HCT116 (cell line): ENCODE data around the gene ESRRA. TPM values are rescaled to one million over a fixed set of nuclear protein-coding genes. Genes with fewer than 3 reads are reported as not detected.
A peak's percentile ranks its signal among the peaks of the same experiment; 100 is the strongest.

Experiments used
- ATAC-seq: fragments of 200-7000 bp; cut with Tn5 transposase; 2 replicates; pipeline ENCODE4 v1.9.1; 2020; ENCODE audit warnings: mild to moderate bottlenecking, moderate library complexity
- BruUV-seq: library from RNA; stranded (reverse); fragments of 400-500 nt; replicated peaks from 2 replicates; lab custom pipeline; 2021; lab: Mats Ljungman, UMichigan
- CTCF ChIA-PET: fragments of 300-600 bp; sonication (Branson Sonifier 250); formaldehyde crosslinking; loops from one replicate; lab custom pipeline; 2021; ENCODE audit warnings: antibody characterized with exemption; lab: Charles Lee
- POLR2A ChIA-PET: fragments of 300-600, 350-600 bp; sonication (Branson Sonifier 250); formaldehyde crosslinking; loops from one replicate; lab custom pipeline; 2021; ENCODE audit warnings: antibody characterized with exemption; lab: Charles Lee
- RAD21 ChIA-PET, 2 experiments: fragments of 300-600 bp; sonication (Branson Sonifier 250); formaldehyde crosslinking; loops; one replicate each; lab custom pipeline; 2023; ENCODE audit warnings: low total read pairs in 2 of 2; ENCODE audit not compliant: uncharacterized antibody in 2 of 2, unreplicated experiment in 2 of 2, low non-redundant PET in 1 of 2; lab: Charles Lee
- DNase-seq: peaks from one replicate; pipeline ENCODE4 v3.0.0-alpha.2; 2010; ENCODE audit warnings: low read depth, low spot score
- H2AFZ ChIP-seq: fragments of 200-600 bp; shearing (Covaris generic), sonication (generic); 2 replicates; pipeline ENCODE4 v1.6.1; 2017; ENCODE audit warnings: low read depth, mixed run types, mixed read lengths, antibody characterized with exemption, low read length; ENCODE audit not compliant: poor library complexity, severe bottlenecking
- H3K27ac ChIP-seq: 2 replicates; pipeline ENCODE4 v1.5.1; 2012; ENCODE audit warnings: low read depth, low read length
- H3K27me3 ChIP-seq: fragments of 200-600 bp; sonication (generic); 2 replicates; pipeline ENCODE4 v1.6.1; 2016; ENCODE audit warnings: mixed run types, low read length, mixed read lengths; ENCODE audit not compliant: insufficient read depth
- H3K36me3 ChIP-seq, 2 experiments: fragments of 200-500 bp in 1 of 2; fragments of 200-600 bp in 1 of 2; sonication (Bioruptor generic) in 1 of 2; sonication (generic) in 1 of 2; 2 replicates each; pipeline versions ENCODE4 v1.5.1 to v1.6.1; 2014 to 2016; ENCODE audit warnings: low read length in 2 of 2, inconsistent platforms in 1 of 2, mixed read lengths in 1 of 2, mixed run types in 1 of 2; ENCODE audit not compliant: insufficient read depth in 2 of 2, control insufficient read depth in 1 of 2
- H3K4me1 ChIP-seq, 2 experiments: fragments of 200-600 bp in 1 of 2; sonication (generic) in 1 of 2; 2 replicates each; pipeline versions ENCODE4 v1.5.1 to v1.6.1; 2012 to 2017; ENCODE audit warnings: low read length in 2 of 2, inconsistent platforms in 1 of 2, mild to moderate bottlenecking in 1 of 2, mixed read lengths in 1 of 2, mixed run types in 1 of 2, moderate library complexity in 1 of 2; ENCODE audit not compliant: insufficient read depth in 2 of 2, control insufficient read depth in 1 of 2
- H3K4me2 ChIP-seq: fragments of 200-600 bp; sonication (generic); 2 replicates; pipeline ENCODE4 v1.6.1; 2017; ENCODE audit warnings: mixed run types, low read length, mixed read lengths
- H3K4me3 ChIP-seq, 2 experiments: fragments of 200-600 bp in 1 of 2; sonication (generic) in 1 of 2; replicated peaks in 1 of 2; 2 replicates each; pipeline ENCODE4 v1.5.1; 2011 to 2016; ENCODE audit warnings: low read length in 2 of 2, control low read depth in 1 of 2, low read depth in 1 of 2, mild to moderate bottlenecking in 1 of 2, mixed read lengths in 1 of 2, mixed run types in 1 of 2
- H3K79me2 ChIP-seq: fragments of 200-600 bp; sonication (generic); 2 replicates; pipeline ENCODE4 v1.6.1; 2017; ENCODE audit warnings: mild to moderate bottlenecking, mixed run types, low read length, moderate library complexity, mixed read lengths; ENCODE audit not compliant: insufficient read depth
- H3K9ac ChIP-seq: fragments of 200-600 bp; sonication (generic); 2 replicates; pipeline ENCODE4 v1.6.1; 2016; ENCODE audit warnings: low read length, mixed read lengths
- H3K9me2 ChIP-seq: fragments of 200-600 bp; sonication (generic), shearing (Covaris generic); 2 replicates; pipeline ENCODE4 v1.6.1; 2017; ENCODE audit warnings: mixed run types, mild to moderate bottlenecking, moderate library complexity; ENCODE audit not compliant: insufficient read depth
- H3K9me3 ChIP-seq, 2 experiments: fragments of 200-500 bp in 1 of 2; fragments of 200-600 bp in 1 of 2; sonication (Bioruptor generic) in 1 of 2; sonication (generic) in 1 of 2; 2 replicates each; pipeline ENCODE4 v1.6.1; 2014 to 2017; ENCODE audit warnings: low read length in 2 of 2, mixed read lengths in 2 of 2, inconsistent platforms in 1 of 2, low read depth in 1 of 2, mild to moderate bottlenecking in 1 of 2, mixed run types in 1 of 2, moderate library complexity in 1 of 2; ENCODE audit not compliant: control insufficient read depth in 1 of 2, insufficient read depth in 1 of 2
- H4K20me1 ChIP-seq: fragments of 200-600 bp; sonication (generic), shearing (Covaris generic); 2 replicates; pipeline ENCODE4 v1.6.1; 2017; ENCODE audit warnings: mixed run types, mild to moderate bottlenecking, moderate library complexity; ENCODE audit not compliant: insufficient read depth
- CBX3 ChIP-seq: IDR thresholded peaks from 2 replicates; pipeline ENCODE4 v1.6.1; 2012; ENCODE audit warnings: low read depth
- CEBPB ChIP-seq: IDR thresholded peaks from 2 replicates; pipeline ENCODE4 v1.6.1; 2012; ENCODE audit warnings: low read depth
- EGR1 ChIP-seq: IDR thresholded peaks from 2 replicates; pipeline ENCODE4 v1.6.1; 2012; ENCODE audit warnings: low read depth
- EZH2phosphoT487 ChIP-seq: fragments of 200-600 bp; IDR thresholded peaks from 2 replicates; pipeline ENCODE4 v1.6.1; 2018; ENCODE audit warnings: antibody characterized with exemption, borderline replicate concordance
- FOSL1 ChIP-seq: IDR thresholded peaks from 2 replicates; pipeline ENCODE4 v1.6.1; 2012; ENCODE audit warnings: low read depth
- SP1 ChIP-seq: IDR thresholded peaks from 2 replicates; pipeline ENCODE4 v1.6.1; 2012; ENCODE audit warnings: low read depth
- TCF7L2 ChIP-seq: IDR thresholded peaks from 2 replicates; pipeline ENCODE4 v1.7.0; 2011; ENCODE audit warnings: borderline replicate concordance, inconsistent platforms; ENCODE audit not compliant: insufficient read depth, insufficient read length; ENCODE audit errors: extremely low read depth
- YY1 ChIP-seq: IDR thresholded peaks from 2 replicates; pipeline ENCODE4 v1.6.1; 2011; ENCODE audit warnings: low read length, low read depth, moderate library complexity, mild to moderate bottlenecking; ENCODE audit not compliant: insufficient replicate concordance; ENCODE audit errors: extremely low read depth
- ZFX ChIP-seq: fragments of 450-650 bp; IDR thresholded peaks from 2 replicates; pipeline ENCODE4 v1.6.1; 2017
- ZNF274 ChIP-seq: fragments of 200-500 bp; sonication (Bioruptor generic); IDR thresholded peaks from 2 replicates; pipeline ENCODE4 v1.6.1; 2014; ENCODE audit warnings: mild to moderate bottlenecking, low read depth, low read length, inconsistent platforms
- intact Hi-C: fragments of 100-400 bp; cut with micrococcal nuclease; formaldehyde crosslinking; loops from 2 replicates; pipeline ENCODE4 v1.10.0; 2022
- total RNA-seq: library from RNA; stranded (reverse); gene quantifications from one replicate; pipeline ENCODE4 v1.2.1, GENCODE V29; 2021; ENCODE audit not compliant: unreplicated experiment
- TF ChIP-seq, protein P1 (sequence below): IDR thresholded peaks from 2 replicates; pipeline ENCODE4 v1.6.1; 2012
- TF ChIP-seq, protein P2 (sequence below): IDR thresholded peaks from 2 replicates; pipeline ENCODE4 v1.6.1; 2011; ENCODE audit warnings: mild to moderate bottlenecking, low read length, moderate library complexity; ENCODE audit not compliant: insufficient replicate concordance; ENCODE audit errors: extremely low read depth

Gene ESRRA
- total RNA-seq, 1 experiment from 2014 or later = 62.7 TPM

DNA sequence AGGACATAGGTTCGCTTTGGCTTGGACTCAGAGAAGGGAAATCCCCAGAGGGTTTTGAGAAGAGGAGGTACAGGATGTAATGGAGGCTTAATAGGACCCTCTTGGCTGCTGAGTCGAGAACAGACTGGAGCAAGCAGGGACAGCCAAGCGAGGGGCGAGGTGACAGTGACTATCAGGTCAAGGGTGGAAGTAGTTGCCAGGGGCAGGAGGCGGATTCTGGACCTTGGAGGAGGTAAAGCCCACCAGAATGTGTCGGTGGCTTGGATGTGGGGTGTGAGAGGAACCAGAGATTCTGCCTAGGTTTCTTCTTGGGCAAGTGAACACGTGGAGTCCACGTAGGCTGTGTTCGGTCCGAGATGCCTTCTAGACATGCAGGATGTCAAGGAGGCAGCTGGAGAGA is 7.6 kb downstream of the ESRRA start:
- no peaks in the 10 kb centered on the region for H3K9me3 ChIP-seq
- peaks cover 35% of the 10 kb centered on the region for H3K79me2 ChIP-seq
- intact Hi-C loops = no loop called here
- no peak overlapping the region for H3K4me3 ChIP-seq
- CTCF ChIA-PET = interaction anchor here (2.4 kb wide), 1 partner anchor 19 kb away, joined by 8 read pairs; no protein-coding TSS in a partner anchor
- POLR2A ChIA-PET = interaction anchor here (0.9 to 2.0 kb wide), 3 partner anchors 12 to 43 kb away, joined by 3 to 6 read pairs (median 3); no protein-coding TSS in a partner anchor
- no peaks in the 10 kb centered on the region for H3K9me2 ChIP-seq
- H3K27ac ChIP-seq = no peak overlapping the region; the same call in 1 of the 2 replicates
- peaks cover 5 to 26% of the 10 kb centered on the region in 2 experiments; a peak in 2 of 4 replicates for H3K4me1 ChIP-seq
- no peaks in the 10 kb centered on the region for H3K27me3 ChIP-seq
- no peak overlapping the region for H2AFZ ChIP-seq
- H3K4me2 ChIP-seq = no peak overlapping the region
- no TSS peak for BruUV-seq
- H4K20me1 ChIP-seq = no peaks in the 10 kb centered on the region
- RAD21 ChIA-PET = no interaction called here
- DNase-seq (no peak), ATAC-seq (no peak)
- no peak overlapping the region for H3K9ac ChIP-seq
- peaks cover 0 to 25% of the 10 kb centered on the region in 2 experiments; a peak in 2 of 4 replicates for H3K36me3 ChIP-seq
- TF ChIP-seq EGR1 = no peak
- TF ChIP-seq CBX3 = no peak
- TF ChIP-seq CEBPB = no peak
- TF ChIP-seq, protein P1, sequence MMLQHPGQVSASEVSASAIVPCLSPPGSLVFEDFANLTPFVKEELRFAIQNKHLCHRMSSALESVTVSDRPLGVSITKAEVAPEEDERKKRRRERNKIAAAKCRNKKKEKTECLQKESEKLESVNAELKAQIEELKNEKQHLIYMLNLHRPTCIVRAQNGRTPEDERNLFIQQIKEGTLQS = no peak
- TF ChIP-seq ZFX = no peak
- TF ChIP-seq YY1 = no peak
- TF ChIP-seq EZH2phosphoT487 = no peak

DNA sequence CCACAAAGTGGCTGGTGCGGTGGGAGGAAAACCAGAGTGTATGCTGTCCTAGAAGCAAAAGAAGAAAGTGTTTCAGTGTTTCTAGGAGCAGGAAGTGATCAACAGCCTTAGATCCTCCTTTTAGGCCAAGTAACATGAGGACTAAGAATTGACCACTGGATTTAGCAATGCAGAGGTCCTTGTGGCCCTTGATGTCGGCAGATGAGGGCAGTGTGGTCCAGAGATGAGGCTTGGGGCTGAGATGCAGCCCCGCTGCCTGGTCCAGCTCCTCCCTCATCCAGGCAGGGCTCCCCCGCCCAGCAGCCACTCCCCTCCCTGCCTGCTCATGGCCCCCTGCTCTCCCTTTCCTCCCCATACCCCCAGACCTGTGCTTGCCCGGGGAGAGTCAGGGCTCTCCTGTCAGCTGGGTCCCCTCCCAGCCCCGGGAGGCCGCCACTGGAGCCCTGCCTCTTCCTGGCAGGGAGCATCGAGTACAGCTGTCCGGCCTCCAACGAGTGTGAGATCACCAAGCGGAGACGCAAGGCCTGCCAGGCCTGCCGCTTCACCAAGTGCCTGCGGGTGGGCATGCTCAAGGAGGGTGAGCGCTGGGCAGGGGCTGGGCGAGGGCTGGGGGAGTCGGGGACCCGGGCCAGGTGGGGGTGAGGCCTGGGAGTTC is 8.3 kb downstream of the ESRRA start:
- Histone ChIP-seq H2AFZ (no peak overlapping the region), H3K4me1 (peaks cover 5 to 26% of the 10 kb centered on the region in 2 experiments; a peak in 2 of 4 replicates), H3K27me3 (no peaks in the 10 kb centered on the region), H4K20me1 (no peaks in the 10 kb centered on the region), H3K9me3 (no peaks in the 10 kb centered on the region), H3K4me3 (no peak overlapping the region), H3K79me2 (peaks cover 38% of the 10 kb centered on the region), H3K9me2 (no peaks in the 10 kb centered on the region), H3K4me2 (no peak overlapping the region), H3K36me3 (peaks cover 0 to 23% of the 10 kb centered on the region in 2 experiments; a peak in 2 of 4 replicates), H3K27ac (peak overlapping the region; percentile 18; the same call in 1 of the 2 replicates), H3K9ac (peak overlapping the region; percentile 3; the same call in 1 of the 2 replicates)
- ChIA-PET POLR2A (interaction anchor here (0.9 to 2.0 kb wide), 4 partner anchors 11 to 44 kb away, joined by 3 to 6 read pairs (median 4); no protein-coding TSS in a partner anchor), RAD21 (no interaction called here), CTCF (interaction anchor here (1.3 to 2.4 kb wide), 3 partner anchors 10 to 43 kb away, joined by 4 to 8 read pairs (median 5); no protein-coding TSS in a partner anchor)
- DNase-seq (no peak), ATAC-seq (no peak)
- no TSS peak for BruUV-seq
- TF ChIP-seq ZNF274 = no peak
- no peak for TF ChIP-seq TCF7L2
- no peak for TF ChIP-seq EGR1
- TF ChIP-seq, protein P2, sequence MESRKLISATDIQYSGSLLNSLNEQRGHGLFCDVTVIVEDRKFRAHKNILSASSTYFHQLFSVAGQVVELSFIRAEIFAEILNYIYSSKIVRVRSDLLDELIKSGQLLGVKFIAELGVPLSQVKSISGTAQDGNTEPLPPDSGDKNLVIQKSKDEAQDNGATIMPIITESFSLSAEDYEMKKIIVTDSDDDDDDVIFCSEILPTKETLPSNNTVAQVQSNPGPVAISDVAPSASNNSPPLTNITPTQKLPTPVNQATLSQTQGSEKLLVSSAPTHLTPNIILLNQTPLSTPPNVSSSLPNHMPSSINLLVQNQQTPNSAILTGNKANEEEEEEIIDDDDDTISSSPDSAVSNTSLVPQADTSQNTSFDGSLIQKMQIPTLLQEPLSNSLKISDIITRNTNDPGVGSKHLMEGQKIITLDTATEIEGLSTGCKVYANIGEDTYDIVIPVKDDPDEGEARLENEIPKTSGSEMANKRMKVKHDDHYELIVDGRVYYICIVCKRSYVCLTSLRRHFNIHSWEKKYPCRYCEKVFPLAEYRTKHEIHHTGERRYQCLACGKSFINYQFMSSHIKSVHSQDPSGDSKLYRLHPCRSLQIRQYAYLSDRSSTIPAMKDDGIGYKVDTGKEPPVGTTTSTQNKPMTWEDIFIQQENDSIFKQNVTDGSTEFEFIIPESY = no peak
- TF ChIP-seq SP1 = no peak
- TF ChIP-seq, protein P1 = no peak
- TF ChIP-seq FOSL1 = no peak
- intact Hi-C loops = no loop called here
